SK-N-SH (cell line): ENCODE results near the gene PRDX1.

ENCODE experiments used
- EP300 ChIP-seq, 2 experiments: IDR thresholded peaks; 2 replicates each; pipeline versions ENCODE4 v1.4.0 to v1.6.1; 2012; ENCODE audit warnings: borderline replicate concordance in 1 of 2, low read depth in 1 of 2, low read length in 1 of 2
- JUND ChIP-seq: IDR thresholded peaks from 2 replicates; pipeline ENCODE4 v1.4.0; 2012
- MEF2A ChIP-seq: IDR thresholded peaks from 2 replicates; pipeline ENCODE4 v1.4.0; 2012; ENCODE audit warnings: low read depth, borderline replicate concordance
- RAD21 ChIP-seq: IDR thresholded peaks from 2 replicates; pipeline ENCODE4 v1.6.1; 2012; ENCODE audit warnings: mild to moderate bottlenecking, low read length
- TCF12 ChIP-seq: IDR thresholded peaks from 2 replicates; pipeline ENCODE4 v1.4.0; 2012
- TF ChIP-seq, protein P1 (sequence below): fragments of 200-600 bp; sonication (generic); IDR thresholded peaks from 2 replicates; pipeline ENCODE4 v1.6.1; 2017; ENCODE audit warnings: antibody characterized with exemption, mild to moderate bottlenecking, moderate library complexity
- TF ChIP-seq, protein P2 (sequence below): IDR thresholded peaks from 2 replicates; pipeline ENCODE4 v1.4.0; 2012; ENCODE audit warnings: low read depth, borderline replicate concordance

DNA sequence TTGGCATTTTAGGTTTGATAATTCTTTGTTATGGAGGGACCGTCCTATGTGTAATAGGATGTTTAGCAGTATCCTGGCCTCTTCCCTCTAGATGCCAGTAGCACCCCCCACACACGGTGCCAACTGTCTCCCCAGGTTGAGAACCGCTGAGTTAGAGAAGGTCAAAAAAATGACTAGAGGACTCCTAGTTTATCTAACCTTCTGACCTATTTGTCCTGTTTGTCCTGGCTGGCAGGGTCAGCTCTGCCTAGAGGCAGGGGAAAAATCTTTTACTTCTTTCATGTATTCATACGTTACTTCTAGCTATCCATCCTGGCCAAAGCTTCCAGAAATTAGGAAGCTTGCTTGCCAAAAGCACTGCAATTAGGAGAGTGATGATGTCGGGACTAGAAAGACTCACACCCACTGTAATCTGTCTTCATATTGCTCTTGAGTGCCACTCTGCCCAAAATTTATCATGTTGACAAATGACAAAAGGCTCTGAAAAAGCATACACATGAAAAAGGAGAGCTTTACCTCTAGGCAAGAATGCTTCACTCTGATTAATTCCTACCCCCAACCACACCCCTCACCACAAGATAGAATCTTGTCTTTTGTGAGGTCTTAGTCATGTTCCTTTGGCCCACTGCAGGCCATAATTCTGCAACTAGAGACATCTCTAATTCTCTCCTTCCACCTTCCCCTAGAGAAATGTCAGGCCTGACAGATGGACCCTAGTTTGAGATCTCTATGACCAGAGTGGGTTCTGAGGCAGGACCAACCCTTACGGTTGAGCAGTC is 14.5 kb upstream of the PRDX1 start:
- TF ChIP-seq, protein P1, sequence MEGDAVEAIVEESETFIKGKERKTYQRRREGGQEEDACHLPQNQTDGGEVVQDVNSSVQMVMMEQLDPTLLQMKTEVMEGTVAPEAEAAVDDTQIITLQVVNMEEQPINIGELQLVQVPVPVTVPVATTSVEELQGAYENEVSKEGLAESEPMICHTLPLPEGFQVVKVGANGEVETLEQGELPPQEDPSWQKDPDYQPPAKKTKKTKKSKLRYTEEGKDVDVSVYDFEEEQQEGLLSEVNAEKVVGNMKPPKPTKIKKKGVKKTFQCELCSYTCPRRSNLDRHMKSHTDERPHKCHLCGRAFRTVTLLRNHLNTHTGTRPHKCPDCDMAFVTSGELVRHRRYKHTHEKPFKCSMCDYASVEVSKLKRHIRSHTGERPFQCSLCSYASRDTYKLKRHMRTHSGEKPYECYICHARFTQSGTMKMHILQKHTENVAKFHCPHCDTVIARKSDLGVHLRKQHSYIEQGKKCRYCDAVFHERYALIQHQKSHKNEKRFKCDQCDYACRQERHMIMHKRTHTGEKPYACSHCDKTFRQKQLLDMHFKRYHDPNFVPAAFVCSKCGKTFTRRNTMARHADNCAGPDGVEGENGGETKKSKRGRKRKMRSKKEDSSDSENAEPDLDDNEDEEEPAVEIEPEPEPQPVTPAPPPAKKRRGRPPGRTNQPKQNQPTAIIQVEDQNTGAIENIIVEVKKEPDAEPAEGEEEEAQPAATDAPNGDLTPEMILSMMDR, result no peak
- TF ChIP-seq MEF2A (no peak), TCF12 (no peak), JUND (no peak), RAD21 (no peak), EP300 (IDR thresholded peaks at IDR 0.05; ENCODE audit: borderline replicate concordance in 1 of 2, low read depth in 1 of 2, low read length in 1 of 2) (no peak)
- TF ChIP-seq, protein P2, sequence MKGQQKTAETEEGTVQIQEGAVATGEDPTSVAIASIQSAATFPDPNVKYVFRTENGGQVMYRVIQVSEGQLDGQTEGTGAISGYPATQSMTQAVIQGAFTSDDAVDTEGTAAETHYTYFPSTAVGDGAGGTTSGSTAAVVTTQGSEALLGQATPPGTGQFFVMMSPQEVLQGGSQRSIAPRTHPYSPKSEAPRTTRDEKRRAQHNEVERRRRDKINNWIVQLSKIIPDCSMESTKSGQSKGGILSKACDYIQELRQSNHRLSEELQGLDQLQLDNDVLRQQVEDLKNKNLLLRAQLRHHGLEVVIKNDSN, result no peak
